GM10266 (cell line): ENCODE data around the gene KIF21B.
A peak's percentile ranks its signal among the peaks of the same experiment; 100 is the strongest.

Source experiments
- DNase-seq: peaks from one replicate; pipeline ENCODE4 v3.0.0; 2012; ENCODE audit errors: extremely low spot score
- CTCF ChIP-seq: IDR thresholded peaks from 2 replicates; pipeline ENCODE4 v1.5.1; 2012; ENCODE audit warnings: mild to moderate bottlenecking, low read depth; ENCODE audit not compliant: control insufficient read depth, insufficient read depth; ENCODE audit errors: missing control alignments

The KIF21B gene

GRCh38 chr1:200979574-200980451 lies 43.7 kb downstream of the KIF21B start:
- TF ChIP-seq CTCF = peak; percentile 66
- DNase-seq = peak; percentile 60

- no peak for DNase-seq
- no peak for TF ChIP-seq CTCF
Measured at GRCh38 chr1:200977071-200977754, 46.3 kb downstream of the KIF21B start.

- TF ChIP-seq CTCF = no peak
- DNase-seq = no peak
Measured at GRCh38 chr1:200976634-200977033, 46.9 kb downstream of the KIF21B start.

GRCh38 chr1:200975458-200975857 lies 48.1 kb downstream of the KIF21B start:
- TF ChIP-seq CTCF = no peak
- no peak for DNase-seq

- DNase-seq = no peak
- no peak for TF ChIP-seq CTCF
Measured at GRCh38 chr1:200974711-200975110, 48.8 kb downstream of the KIF21B start.

- TF ChIP-seq CTCF = no peak
- no peak for DNase-seq
Measured at GRCh38 chr1:200973937-200974657, 49.4 kb downstream of the KIF21B start.
